NCI-H1092 treated with DMSO at 0.1 percent for 48 hours (cell line): ENCODE results near the gene KIF16B.

Source experiments
- DNase-seq: peaks from one replicate; lab custom pipeline; 2025; lab: John Stamatoyannopoulos, UW

The KIF16B gene

DNA sequence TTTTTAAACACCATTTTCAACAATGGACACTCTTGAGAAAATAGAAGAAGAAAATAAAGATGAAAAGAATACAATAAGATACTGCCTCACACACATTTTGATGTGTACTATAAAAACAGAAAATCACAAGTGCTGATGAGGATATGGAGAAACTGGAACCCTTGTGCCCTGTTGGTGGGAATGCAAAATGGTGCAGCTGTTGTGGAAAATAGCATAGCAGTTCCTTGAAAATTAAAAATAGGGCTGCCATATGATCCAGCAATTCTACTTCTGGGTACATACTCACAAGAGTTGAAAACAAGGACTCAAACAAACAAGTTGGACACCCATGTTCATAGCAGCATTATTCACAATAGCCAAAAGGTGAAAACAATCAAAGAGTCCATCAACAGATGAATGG is 173.0 kb downstream of the KIF16B start:
- DNase-seq = no peak

- no peak for DNase-seq
Observed at GRCh38 chr20:16399801-16400200, 173.4 kb downstream of the KIF16B start.

GRCh38 chr20:16397086-16397485 is 176.2 kb downstream of the KIF16B start:
- no peak for DNase-seq

GRCh38 chr20:16395366-16395765 is 177.9 kb downstream of the KIF16B start:
- no peak for DNase-seq

DNA sequence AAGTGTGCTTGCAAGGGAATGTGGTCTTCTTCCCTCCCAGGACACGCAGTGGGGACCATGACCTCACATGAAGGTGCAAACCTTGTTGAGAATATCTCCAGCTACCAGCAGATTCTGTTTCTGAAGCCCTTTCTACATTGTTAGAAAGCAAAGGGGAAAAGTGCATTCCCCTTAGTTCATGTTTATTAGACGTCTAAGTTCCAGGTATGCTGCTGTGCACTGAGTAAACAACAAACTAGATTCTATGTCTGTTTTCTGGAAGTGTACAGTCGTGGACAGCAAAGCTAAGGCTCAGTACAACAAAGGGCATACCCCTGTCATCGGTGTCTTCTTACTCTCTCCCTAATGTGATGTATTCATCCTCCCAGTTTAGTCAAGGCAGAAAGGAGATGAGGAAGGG is 178.5 kb downstream of the KIF16B start:
- DNase-seq = no peak

DNA sequence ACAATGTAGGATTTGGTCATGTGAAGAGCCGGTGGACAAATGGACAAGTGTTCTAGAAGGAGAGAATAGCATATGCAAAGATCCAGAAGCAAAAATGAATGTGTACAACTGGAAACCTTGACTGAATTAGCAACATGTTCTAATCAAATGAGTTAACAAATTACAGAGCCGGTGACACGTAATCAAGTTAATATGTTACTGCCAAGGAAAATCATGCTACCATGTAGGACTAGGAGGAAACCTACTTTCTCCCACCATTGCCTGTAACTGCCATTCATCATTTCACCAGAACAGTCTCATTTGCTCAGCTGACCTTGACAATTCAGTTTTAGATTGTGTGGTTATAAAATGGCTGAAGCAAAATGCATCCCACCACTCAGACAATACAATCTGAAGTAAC is 179.4 kb downstream of the KIF16B start:
- no peak for DNase-seq

- DNase-seq = no peak
Observed at GRCh38 chr20:16393297-16393696, 180.0 kb downstream of the KIF16B start.

- no peak for DNase-seq
Observed at GRCh38 chr20:16392346-16392745, 180.9 kb downstream of the KIF16B start.

- no peak for DNase-seq
Observed at GRCh38 chr20:16390991-16391390, 182.3 kb downstream of the KIF16B start.

GRCh38 chr20:16388731-16389130 is 184.5 kb downstream of the KIF16B start:
- no peak for DNase-seq

- no peak for DNase-seq
Observed at GRCh38 chr20:16387666-16388065, 185.6 kb downstream of the KIF16B start.

DNA sequence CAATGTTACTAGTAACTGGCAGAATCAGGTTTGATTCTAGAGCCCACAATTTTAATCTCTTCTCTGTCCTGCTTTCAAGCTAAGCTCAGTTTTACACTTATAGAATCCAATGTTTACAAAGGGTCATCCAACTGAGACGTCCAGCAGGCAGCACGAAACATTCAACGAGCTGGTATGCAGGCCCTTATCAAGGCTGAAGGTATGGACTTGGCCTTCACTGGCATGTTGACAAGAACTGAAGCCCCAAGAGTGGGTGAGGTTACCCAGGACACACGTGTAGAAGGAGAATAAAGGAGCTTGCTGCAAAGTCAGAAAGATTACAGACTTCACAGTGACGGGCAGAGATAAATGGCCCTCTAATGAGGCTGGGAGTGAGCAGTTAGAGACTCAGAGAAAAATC is 187.4 kb downstream of the KIF16B start:
- no peak for DNase-seq

- DNase-seq = no peak
Observed at GRCh38 chr20:16385462-16385861, 187.8 kb downstream of the KIF16B start.

- no peak for DNase-seq
Observed at GRCh38 chr20:16381444-16381843, 191.8 kb downstream of the KIF16B start.

- no peak for DNase-seq
Observed at GRCh38 chr20:16378712-16379370, 194.4 kb downstream of the KIF16B start.

DNA sequence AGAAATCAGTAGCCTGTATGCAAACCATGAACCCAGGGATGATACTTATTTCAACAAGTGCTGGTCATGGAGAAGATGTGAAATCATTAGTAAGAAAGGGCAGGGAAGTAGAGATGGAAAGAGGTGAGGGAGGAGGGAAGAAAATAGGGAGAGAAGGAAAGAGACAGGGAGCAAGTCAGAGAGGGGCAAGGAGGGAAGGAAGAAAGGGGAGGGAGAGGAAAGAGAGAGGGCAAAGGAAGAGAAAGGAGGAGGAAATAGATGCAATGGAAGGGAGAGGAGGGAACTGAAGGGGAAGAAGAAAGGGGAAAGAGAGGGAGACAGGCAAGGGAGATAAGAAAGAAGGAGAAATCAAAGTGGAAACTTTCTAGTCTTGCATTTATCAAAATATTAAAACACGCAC is 195.1 kb downstream of the KIF16B start:
- no peak for DNase-seq

DNA sequence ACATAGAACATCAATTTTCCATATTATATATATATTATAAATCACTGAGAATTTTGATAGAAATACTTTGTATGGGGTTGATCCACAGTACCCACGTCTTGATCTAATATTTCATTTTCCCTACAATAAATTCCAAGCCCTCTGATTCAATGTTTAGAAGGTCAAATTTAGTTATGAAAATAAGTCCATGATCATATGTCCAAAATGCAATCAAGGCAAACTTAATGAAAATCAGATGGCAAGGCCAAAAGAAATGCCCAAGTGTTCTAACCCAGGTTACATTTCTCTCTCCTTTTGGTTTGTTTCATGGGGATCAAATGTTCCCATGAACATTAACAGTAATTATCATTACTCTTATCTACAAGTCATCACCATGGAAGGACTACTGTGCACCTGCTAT is 203.8 kb downstream of the KIF16B start:
- no peak for DNase-seq

- no peak for DNase-seq
Observed at GRCh38 chr20:16368645-16369292, 204.5 kb downstream of the KIF16B start.

- DNase-seq = no peak
Observed at GRCh38 chr20:16367948-16368560, 205.2 kb downstream of the KIF16B start.

DNA sequence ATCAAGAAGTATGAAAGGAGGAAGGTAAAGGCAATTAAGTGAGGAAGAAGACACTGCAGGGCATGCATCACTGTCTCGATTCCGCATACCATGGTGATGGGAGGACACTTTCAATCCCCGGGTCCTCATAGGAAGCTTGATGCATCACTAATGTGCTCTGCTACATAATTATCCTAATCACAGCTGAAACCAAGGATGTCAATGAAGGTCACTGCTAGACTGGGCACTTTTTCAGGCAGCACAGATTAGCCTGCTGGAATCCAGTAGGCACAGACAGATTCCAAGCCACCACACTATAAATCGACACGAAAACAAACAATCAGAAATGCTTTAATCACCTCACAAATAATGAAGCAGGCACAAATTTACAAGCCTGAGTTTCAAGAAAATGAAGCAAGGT is 206.7 kb downstream of the KIF16B start:
- DNase-seq = no peak

DNA sequence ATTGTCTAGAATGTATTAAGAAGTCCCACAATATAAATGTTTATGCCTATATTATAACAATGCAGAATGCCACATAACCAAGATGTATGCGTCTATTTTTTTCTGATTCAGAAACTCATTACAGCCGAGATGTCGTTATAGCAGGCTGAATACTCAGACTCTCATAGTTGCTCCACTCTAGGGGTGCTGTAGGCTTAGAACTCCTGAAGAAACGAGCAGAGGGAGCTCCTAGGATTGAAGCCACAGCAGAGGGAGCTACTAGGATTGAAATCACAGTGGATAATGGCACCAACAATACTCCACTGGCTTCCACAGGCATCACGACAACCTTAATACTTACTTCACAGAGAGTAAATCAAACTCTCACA is 208.9 kb downstream of the KIF16B start:
- DNase-seq = no peak

- DNase-seq = no peak
Observed at GRCh38 chr20:16363506-16364319, 209.5 kb downstream of the KIF16B start.

DNA sequence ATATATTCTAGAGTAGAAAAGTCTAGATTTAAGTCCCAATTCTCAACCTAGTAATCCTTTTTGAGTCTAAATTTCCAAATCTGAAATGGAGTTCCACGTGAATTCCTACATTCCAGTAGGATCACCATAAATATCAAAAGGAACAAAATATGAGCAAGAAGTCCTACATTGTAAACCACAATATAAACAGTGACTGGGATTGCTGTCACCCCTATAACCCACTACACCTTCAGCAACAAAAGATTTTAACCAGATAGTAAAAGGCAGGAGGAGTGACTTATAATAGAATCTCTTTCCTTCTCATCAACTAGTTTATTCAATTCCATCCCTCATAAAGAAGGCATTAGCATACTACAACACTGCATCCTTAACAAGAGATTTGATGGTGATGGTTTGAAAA is 210.6 kb downstream of the KIF16B start:
- no peak for DNase-seq
